Keratinocyte (primary cell): ENCODE results near the gene RMND5B. TPM values are rescaled to one million over a fixed set of nuclear protein-coding genes. Genes with fewer than 3 reads are reported as not detected.

Source experiments
- DNase-seq: peaks from one replicate; pipeline ENCODE4 v3.0.0-alpha.2; 2011; ENCODE audit warnings: low read depth, missing footprints, low spot score
- FAIRE-seq: peaks from 2 replicates; lab custom pipeline; 2011; peaks lifted over from hg19 to GRCh38; lab: Jason Lieb, UNC
- H2AFZ ChIP-seq: 2 replicates; pipeline ENCODE4 v1.6.0; 2012; ENCODE audit warnings: low read length, control low read depth, inconsistent platforms; ENCODE audit not compliant: control insufficient read depth
- H3K27ac ChIP-seq: 2 replicates; pipeline ENCODE4 v1.5.1; 2011; ENCODE audit warnings: low read length; ENCODE audit not compliant: control insufficient read depth, insufficient read depth
- H3K27me3 ChIP-seq: 3 replicates; pipeline ENCODE4 v1.6.0; 2011; ENCODE audit warnings: low read length; ENCODE audit not compliant: control insufficient read depth, insufficient read depth; ENCODE audit errors: extremely low read depth
- H3K36me3 ChIP-seq, 2 experiments: 2 replicates in 1 of 2; 3 replicates in 1 of 2; pipeline ENCODE4 v1.5.1; 2011; ENCODE audit warnings: low read length in 2 of 2, mild to moderate bottlenecking in 1 of 2; ENCODE audit not compliant: control insufficient read depth in 2 of 2, insufficient read depth in 2 of 2; ENCODE audit errors: extremely low read depth in 1 of 2
- H3K4me1 ChIP-seq: 3 replicates; pipeline ENCODE4 v1.5.1; 2011; ENCODE audit warnings: low read length; ENCODE audit not compliant: control insufficient read depth, insufficient read depth; ENCODE audit errors: extremely low read depth
- H3K4me2 ChIP-seq: 3 replicates; pipeline ENCODE4 v1.6.0; 2011; ENCODE audit warnings: low read depth, low read length; ENCODE audit not compliant: control insufficient read depth, insufficient read depth; ENCODE audit errors: extremely low read depth
- H3K4me3 ChIP-seq, 3 experiments: fragments of 200-600 bp in 1 of 3; sonication (generic) in 1 of 3; 2 replicates in 2 of 3; 3 replicates in 1 of 3; pipeline ENCODE4 v1.5.1; 2011 to 2016; ENCODE audit warnings: low read length in 3 of 3, mild to moderate bottlenecking in 3 of 3, control low read depth in 2 of 3, inconsistent platforms in 1 of 3, low read depth in 1 of 3, mixed read lengths in 1 of 3, mixed run types in 1 of 3, moderate library complexity in 1 of 3; ENCODE audit not compliant: control insufficient read depth in 2 of 3, insufficient read depth in 2 of 3; ENCODE audit errors: extremely low read depth in 1 of 3
- H3K79me2 ChIP-seq: 2 replicates; pipeline ENCODE4 v1.6.0; 2012; ENCODE audit warnings: low read length; ENCODE audit not compliant: control insufficient read depth, insufficient read depth
- H3K9ac ChIP-seq: 3 replicates; pipeline ENCODE4 v1.6.0; 2011; ENCODE audit warnings: low read length; ENCODE audit not compliant: control insufficient read depth, insufficient read depth; ENCODE audit errors: extremely low read depth
- H3K9me1 ChIP-seq: 3 replicates; pipeline ENCODE4 v1.6.0; 2011; ENCODE audit warnings: low read length; ENCODE audit not compliant: control insufficient read depth, insufficient read depth; ENCODE audit errors: extremely low read depth
- H3K9me3 ChIP-seq: 2 replicates; pipeline ENCODE4 v1.5.1; 2012; ENCODE audit warnings: low read depth, low read length; ENCODE audit not compliant: control insufficient read depth
- H4K20me1 ChIP-seq: 3 replicates; pipeline ENCODE4 v1.6.0; 2011; ENCODE audit warnings: low read length; ENCODE audit not compliant: control insufficient read depth, insufficient read depth; ENCODE audit errors: extremely low read depth
- EZH2 ChIP-seq: IDR thresholded peaks from one replicate; pipeline ENCODE4 v1.6.1; 2012; ENCODE audit warnings: inconsistent platforms, mild to moderate bottlenecking, low read length, moderate library complexity
- dilution Hi-C: fragments of 300-500 bp; cut with MboI; formaldehyde crosslinking; loops from one replicate; pipeline ENCODE4 v1.7.0; 2020; ENCODE audit warnings: low sequenced_read_pairs; ENCODE audit not compliant: extremely low pct_ligation_motif_present
- polyA plus RNA-seq, 5 experiments: library from polyadenylated mRNA; depleted of rRNA in 3 of 5; stranded (reverse) in 3 of 5; stranded (forward) in 1 of 5; unstranded in 1 of 5; fragments of >200 nt; gene quantifications; 1 replicate in 1 of 5; 2 replicates in 3 of 5; 3 replicates in 1 of 5; pipeline versions ENCODE4 v1.2.1 to v1.2.3, GENCODE V29; 2011 to 2012; ENCODE audit warnings: missing spikeins in 2 of 5, low read depth in 1 of 5, low replicate concordance in 1 of 5
- TF ChIP-seq, protein P1 (sequence below), 3 experiments: IDR thresholded peaks in 1 of 3; conservative IDR thresholded peaks in 1 of 3; optimal IDR thresholded peaks in 1 of 3; 2 replicates in 2 of 3; 3 replicates in 1 of 3; pipeline versions ENCODE3 to v1.5.1; 2011; ENCODE audit warnings: low read length in 3 of 3, mild to moderate bottlenecking in 3 of 3, moderate library complexity in 2 of 3, control low read depth in 1 of 3, inconsistent platforms in 1 of 3; ENCODE audit not compliant: insufficient read depth in 2 of 3; ENCODE audit errors: extremely low read depth in 1 of 3

Gene RMND5B
- polyA plus RNA-seq, 1 donor (not counting 4 experiments of a cell fraction or from before 2014, with no cell fraction given), result 15.5 TPM

DNA sequence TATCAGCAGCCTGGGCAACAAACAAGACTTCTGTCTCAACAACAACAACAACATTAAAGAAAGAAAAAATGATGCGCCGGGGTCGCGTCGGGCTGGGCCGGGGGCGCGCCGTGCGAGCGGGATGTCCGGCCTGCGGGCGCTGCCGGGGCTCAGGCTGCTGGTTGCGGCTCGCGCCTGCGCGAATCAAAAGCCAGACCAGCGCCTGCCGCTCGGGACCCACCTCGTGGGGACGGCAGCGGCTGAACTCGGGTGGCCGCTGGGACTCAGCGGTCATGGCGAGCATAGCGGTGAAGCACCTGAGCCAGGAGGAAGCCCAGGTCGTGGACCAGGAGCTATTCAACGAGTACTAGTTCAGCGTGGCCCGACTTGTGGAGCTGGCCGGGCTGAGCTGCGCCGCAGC is 34.8 kb downstream of the RMND5B start:
- no peak overlapping the region for H2AFZ ChIP-seq
- H3K4me1 ChIP-seq, result peaks cover 2% of the 10 kb centered on the region
- FAIRE-seq (no peak), DNase-seq (no peak)
- TF ChIP-seq EZH2, result no peak
- TF ChIP-seq, protein P1, sequence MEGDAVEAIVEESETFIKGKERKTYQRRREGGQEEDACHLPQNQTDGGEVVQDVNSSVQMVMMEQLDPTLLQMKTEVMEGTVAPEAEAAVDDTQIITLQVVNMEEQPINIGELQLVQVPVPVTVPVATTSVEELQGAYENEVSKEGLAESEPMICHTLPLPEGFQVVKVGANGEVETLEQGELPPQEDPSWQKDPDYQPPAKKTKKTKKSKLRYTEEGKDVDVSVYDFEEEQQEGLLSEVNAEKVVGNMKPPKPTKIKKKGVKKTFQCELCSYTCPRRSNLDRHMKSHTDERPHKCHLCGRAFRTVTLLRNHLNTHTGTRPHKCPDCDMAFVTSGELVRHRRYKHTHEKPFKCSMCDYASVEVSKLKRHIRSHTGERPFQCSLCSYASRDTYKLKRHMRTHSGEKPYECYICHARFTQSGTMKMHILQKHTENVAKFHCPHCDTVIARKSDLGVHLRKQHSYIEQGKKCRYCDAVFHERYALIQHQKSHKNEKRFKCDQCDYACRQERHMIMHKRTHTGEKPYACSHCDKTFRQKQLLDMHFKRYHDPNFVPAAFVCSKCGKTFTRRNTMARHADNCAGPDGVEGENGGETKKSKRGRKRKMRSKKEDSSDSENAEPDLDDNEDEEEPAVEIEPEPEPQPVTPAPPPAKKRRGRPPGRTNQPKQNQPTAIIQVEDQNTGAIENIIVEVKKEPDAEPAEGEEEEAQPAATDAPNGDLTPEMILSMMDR (optimal IDR thresholded peaks at IDR 0.05 in 1 of 3, IDR thresholded peaks at IDR 0.05 in 1 of 3, conservative IDR thresholded peaks at IDR 0.05 in 1 of 3; ENCODE audit: extremely low read depth in 1 of 3, insufficient read depth in 2 of 3, low read length in 3 of 3), result no peak
- H3K36me3 ChIP-seq, result no peaks in the 10 kb centered on the region
- H3K9ac ChIP-seq, result no peak overlapping the region
- dilution Hi-C loops, result no loop called here
- no peak overlapping the region for H3K4me3 ChIP-seq
- H4K20me1 ChIP-seq, result no peaks in the 10 kb centered on the region
- H3K27ac ChIP-seq, result no peak overlapping the region
- H3K27me3 ChIP-seq, result peaks cover 4% of the 10 kb centered on the region
- no peak overlapping the region for H3K4me2 ChIP-seq
- no peaks in the 10 kb centered on the region for H3K9me3 ChIP-seq
- no peaks in the 10 kb centered on the region for H3K79me2 ChIP-seq
- no peaks in the 10 kb centered on the region for H3K9me1 ChIP-seq

GRCh38 chr5:178170455-178170854 is 39.6 kb downstream of the RMND5B start:
- H3K4me1 ChIP-seq, result no peaks in the 10 kb centered on the region
- FAIRE-seq, result no peak

More at GRCh38 chr5:178170455-178170854, 39.6 kb downstream of the RMND5B start:
- Histone ChIP-seq H3K36me3 (no peaks in the 10 kb centered on the region), H3K4me3 (no peak overlapping the region), H2AFZ (no peak overlapping the region), H3K27ac (no peak overlapping the region), H3K9me1 (no peaks in the 10 kb centered on the region), H3K27me3 (no peaks in the 10 kb centered on the region), H3K9me3 (no peaks in the 10 kb centered on the region), H3K79me2 (no peaks in the 10 kb centered on the region), H3K9ac (no peak overlapping the region), H4K20me1 (no peaks in the 10 kb centered on the region), H3K4me2 (no peak overlapping the region)
- no peak for DNase-seq
- TF ChIP-seq, protein P1 (optimal IDR thresholded peaks at IDR 0.05 in 1 of 3, IDR thresholded peaks at IDR 0.05 in 1 of 3, conservative IDR thresholded peaks at IDR 0.05 in 1 of 3; ENCODE audit: extremely low read depth in 1 of 3, insufficient read depth in 2 of 3, low read length in 3 of 3), result no peak
- TF ChIP-seq EZH2, result no peak
- dilution Hi-C loops, result no loop called here
